Vagina (tissue), 2 donors: Measurements from ENCODE around the gene CD69. TPM values are rescaled to one million over a fixed set of nuclear protein-coding genes. Genes with fewer than 3 reads are reported as not detected.
A peak's percentile ranks its signal among the peaks of the same experiment; 100 is the strongest.

ENCODE experiments used
- DNase-seq, 2 donors: peaks; one replicate each; pipeline ENCODE4 v3.0.0-alpha.2; 2017; ENCODE audit errors: extremely low spot score in 2 of 2
- H3K27ac ChIP-seq: fragments of 200-600 bp; sonication (generic); one replicate; pipeline ENCODE4 v1.5.1; 2019
- H3K27me3 ChIP-seq: fragments of 200-600 bp; sonication (generic); one replicate; pipeline ENCODE4 v1.5.1; 2019
- H3K36me3 ChIP-seq, 2 donors: fragments of 200-600 bp; sonication (generic); one replicate each; pipeline ENCODE4 v1.5.1; 2017 to 2019
- H3K4me1 ChIP-seq: fragments of 200-600 bp; sonication (generic); one replicate; pipeline ENCODE4 v1.5.1; 2019
- H3K4me3 ChIP-seq, 2 donors: fragments of 200-600 bp; sonication (generic); 1 replicate in 1 of 2; 2 replicates in 1 of 2; pipeline ENCODE4 v1.5.1; 2016 to 2019
- H3K9me3 ChIP-seq: fragments of 200-600 bp; sonication (generic); one replicate; pipeline ENCODE4 v1.5.1; 2019
- CTCF ChIP-seq, 3 experiments: fragments of 450-650 bp in 2 of 3; fragments of 200-600 bp in 1 of 3; sonication (generic) in 1 of 3; IDR thresholded peaks; one replicate each; pipeline ENCODE4 v1.5.1; 2017 to 2019; ENCODE audit warnings: antibody characterized with exemption in 3 of 3, mild to moderate bottlenecking in 2 of 3, moderate library complexity in 2 of 3
- POLR2A ChIP-seq, 2 donors: fragments of 450-650 bp; IDR thresholded peaks; one replicate each; pipeline ENCODE4 v1.6.1; 2017; ENCODE audit warnings: antibody characterized with exemption in 2 of 2, mild to moderate bottlenecking in 2 of 2, moderate library complexity in 2 of 2
- POLR2AphosphoS5 ChIP-seq, 2 donors: sonication (generic); formaldehyde crosslinking; IDR thresholded peaks; one replicate each; pipeline ENCODE4 v1.9.0; 2017; ENCODE audit warnings: antibody characterized with exemption in 2 of 2, mild to moderate bottlenecking in 2 of 2, low read depth in 1 of 2; ENCODE audit not compliant: insufficient read depth in 1 of 2
- intact Hi-C: fragments of 100-400 bp; cut with DNase I; formaldehyde crosslinking; loops from one replicate; pipeline ENCODE4 v1.15.1; 2023
- total RNA-seq: library from RNA; depleted of rRNA; stranded (reverse); fragments of >200 nt; gene quantifications from one replicate; pipeline ENCODE4 v1.2.3, GENCODE V29; 2016

The CD69 gene
- total RNA-seq, 1 donor from 2014 or later, result 28.5 TPM

- Histone ChIP-seq H3K27me3 (no peaks in the 10 kb centered on the region), H3K36me3 (no peaks in the 10 kb centered on the region), H3K4me1 (no peaks in the 10 kb centered on the region), H3K4me3 (peak overlapping the region in 1 of 2 donors; percentile 30), H3K9me3 (no peaks in the 10 kb centered on the region), H3K27ac (no peak overlapping the region)
- no peak for DNase-seq
- intact Hi-C loops, result no loop called here
- TF ChIP-seq POLR2AphosphoS5 (IDR thresholded peaks at IDR 0.05; ENCODE audit: insufficient read depth in 1 of 2, low read depth in 1 of 2) (no peak), CTCF (IDR thresholded peaks at IDR 0.05) (no peak), POLR2A (IDR thresholded peaks at IDR 0.05) (no peak)
These were observed 2.6 kb downstream of the CD69 start for GRCh38 chr12:9758119-9758518.

- intact Hi-C loops, result no loop called here
- no peak overlapping the region for H3K4me3 ChIP-seq
- no peak overlapping the region for H3K27ac ChIP-seq
These were observed 3.2 kb downstream of the CD69 start for GRCh38 chr12:9757433-9758025.

GRCh38 chr12:9756706-9757105 is 4.0 kb downstream of the CD69 start:
- intact Hi-C loops, result no loop called here
- no peaks in the 10 kb centered on the region for H3K36me3 ChIP-seq
- TF ChIP-seq CTCF (IDR thresholded peaks at IDR 0.05) (no peak), POLR2AphosphoS5 (IDR thresholded peaks at IDR 0.05; ENCODE audit: insufficient read depth in 1 of 2, low read depth in 1 of 2) (no peak), POLR2A (IDR thresholded peaks at IDR 0.05) (no peak)
- no peak for DNase-seq
- H3K9me3 ChIP-seq, result no peaks in the 10 kb centered on the region
- no peaks in the 10 kb centered on the region for H3K4me1 ChIP-seq
- H3K27me3 ChIP-seq, result no peaks in the 10 kb centered on the region
- no peak overlapping the region for H3K27ac ChIP-seq
- no peak overlapping the region for H3K4me3 ChIP-seq

More at GRCh38 chr12:9757433-9758025, 3.2 kb downstream of the CD69 start:
- no peaks in the 10 kb centered on the region for H3K9me3 ChIP-seq
- no peaks in the 10 kb centered on the region for H3K4me1 ChIP-seq
- no peak for DNase-seq
- no peaks in the 10 kb centered on the region for H3K27me3 ChIP-seq
- no peak for TF ChIP-seq POLR2A (IDR thresholded peaks at IDR 0.05)
- no peak for TF ChIP-seq CTCF (IDR thresholded peaks at IDR 0.05)
- TF ChIP-seq POLR2AphosphoS5 (IDR thresholded peaks at IDR 0.05; ENCODE audit: insufficient read depth in 1 of 2, low read depth in 1 of 2), result no peak
- no peaks in the 10 kb centered on the region for H3K36me3 ChIP-seq

GRCh38 chr12:9756170-9756569 is 4.5 kb downstream of the CD69 start:
- DNase-seq, result no peak
- intact Hi-C loops, result no loop called here
- TF ChIP-seq POLR2A (IDR thresholded peaks at IDR 0.05) (no peak), CTCF (IDR thresholded peaks at IDR 0.05) (no peak), POLR2AphosphoS5 (IDR thresholded peaks at IDR 0.05; ENCODE audit: insufficient read depth in 1 of 2, low read depth in 1 of 2) (no peak)
- Histone ChIP-seq H3K27ac (no peak overlapping the region), H3K27me3 (no peaks in the 10 kb centered on the region), H3K9me3 (no peaks in the 10 kb centered on the region), H3K4me1 (peaks cover under 1% of the 10 kb centered on the region), H3K4me3 (no peak overlapping the region), H3K36me3 (no peaks in the 10 kb centered on the region)

- Histone ChIP-seq H3K9me3 (no peaks in the 10 kb centered on the region), H3K27ac (no peak overlapping the region), H3K4me1 (peaks cover 5% of the 10 kb centered on the region), H3K27me3 (no peaks in the 10 kb centered on the region), H3K4me3 (no peak overlapping the region), H3K36me3 (no peaks in the 10 kb centered on the region)
- TF ChIP-seq CTCF (IDR thresholded peaks at IDR 0.05), result no peak
- no peak for TF ChIP-seq POLR2A (IDR thresholded peaks at IDR 0.05)
- no peak for TF ChIP-seq POLR2AphosphoS5 (IDR thresholded peaks at IDR 0.05; ENCODE audit: insufficient read depth in 1 of 2, low read depth in 1 of 2)
- no peak for DNase-seq
- intact Hi-C loops, result no loop called here
These were observed 5.1 kb downstream of the CD69 start for GRCh38 chr12:9755567-9755966.
